GM08714 (cell line): ENCODE results near the gene ING2.
A peak's percentile ranks its signal among the peaks of the same experiment; 100 is the strongest.

Experiments
- H3K4me3 ChIP-seq: fragments of 200-500 bp; sonication (Bioruptor generic); 2 replicates; pipeline ENCODE4 v1.5.1; 2014; ENCODE audit warnings: mild to moderate bottlenecking, low read length, inconsistent platforms
- ZNF274 ChIP-seq: IDR thresholded peaks from 2 replicates; pipeline ENCODE4 v1.6.1; 2012; ENCODE audit warnings: mild to moderate bottlenecking, low read depth, low read length

ING2 gene

DNA sequence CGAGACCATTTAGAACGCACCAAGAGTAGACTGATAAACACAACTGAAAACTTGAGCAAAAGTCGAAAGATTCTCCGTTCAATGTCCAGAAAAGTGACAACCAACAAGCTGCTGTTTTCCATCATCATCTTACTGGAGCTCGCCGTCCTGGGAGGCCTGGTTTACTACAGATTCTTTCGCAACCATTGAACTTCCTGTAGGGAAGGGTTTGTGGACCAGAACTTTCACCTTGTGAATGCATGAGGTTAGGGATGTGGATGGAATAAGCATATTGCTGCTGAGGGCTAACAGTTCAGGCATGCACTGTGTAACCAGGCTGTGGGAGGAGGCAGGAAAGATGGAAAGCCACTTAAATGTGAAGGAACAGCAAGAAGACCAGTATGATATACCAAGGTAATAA is 20.9 kb upstream of the ING2 start:
- H3K4me3 ChIP-seq, result no peak overlapping the region
- TF ChIP-seq ZNF274, result no peak

DNA sequence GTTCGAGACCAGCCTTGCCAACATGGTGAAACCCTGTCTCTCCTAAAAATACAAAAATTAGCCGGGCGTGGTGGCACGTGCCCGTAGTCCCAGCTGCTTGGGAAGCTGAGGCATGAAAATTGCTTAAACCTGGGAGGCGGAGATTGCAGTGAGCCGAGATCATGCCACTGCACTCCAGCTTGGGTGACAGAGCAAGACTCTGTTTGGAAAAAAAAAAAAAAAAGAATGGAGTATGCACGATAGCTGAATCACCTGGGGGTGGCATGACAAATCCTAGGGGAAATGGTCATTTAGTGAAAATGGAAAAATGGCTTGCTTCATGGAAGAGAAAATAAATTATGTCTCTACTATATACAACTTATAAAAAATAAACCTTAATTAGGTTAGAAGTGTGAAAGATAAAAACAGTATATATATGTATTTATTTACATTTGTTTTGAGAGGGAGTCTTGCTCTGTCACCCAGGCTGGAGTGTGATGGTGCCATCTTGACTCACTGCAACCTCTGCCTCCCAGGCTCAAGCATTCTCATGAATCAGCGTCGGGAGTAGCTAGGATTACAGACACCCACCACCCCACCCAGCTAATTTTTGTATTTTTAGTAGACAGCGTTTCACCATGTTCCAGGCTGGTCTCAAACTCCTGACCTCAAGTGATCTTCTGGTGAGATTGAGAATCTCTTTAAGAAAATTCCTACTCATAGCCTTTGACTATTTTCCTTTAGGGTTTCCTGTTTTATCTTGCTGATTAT is 19.3 kb upstream of the ING2 start:
- TF ChIP-seq ZNF274, result no peak
- H3K4me3 ChIP-seq, result no peak overlapping the region

DNA sequence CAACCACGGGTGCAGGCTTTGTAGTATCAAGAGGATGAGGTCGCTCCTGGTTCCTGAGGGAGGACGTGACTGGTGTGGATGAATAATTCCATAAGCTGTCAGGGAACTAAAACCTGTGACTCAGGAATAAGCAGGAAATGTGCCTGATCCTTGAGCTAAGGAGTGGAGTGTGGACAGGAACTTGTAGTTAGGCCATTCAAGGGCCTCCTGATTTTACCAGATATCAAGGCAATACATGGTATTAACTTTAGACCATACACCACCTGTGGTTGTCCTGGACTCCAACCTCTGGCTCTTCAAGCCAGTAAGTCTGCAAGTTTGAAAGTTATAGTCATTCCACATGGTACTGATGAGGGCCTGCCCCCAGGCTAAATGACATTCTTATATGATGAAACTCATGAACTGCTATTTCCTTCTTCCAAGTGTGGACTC is 12.1 kb upstream of the ING2 start:
- no peak for TF ChIP-seq ZNF274
- H3K4me3 ChIP-seq, result no peak overlapping the region

DNA sequence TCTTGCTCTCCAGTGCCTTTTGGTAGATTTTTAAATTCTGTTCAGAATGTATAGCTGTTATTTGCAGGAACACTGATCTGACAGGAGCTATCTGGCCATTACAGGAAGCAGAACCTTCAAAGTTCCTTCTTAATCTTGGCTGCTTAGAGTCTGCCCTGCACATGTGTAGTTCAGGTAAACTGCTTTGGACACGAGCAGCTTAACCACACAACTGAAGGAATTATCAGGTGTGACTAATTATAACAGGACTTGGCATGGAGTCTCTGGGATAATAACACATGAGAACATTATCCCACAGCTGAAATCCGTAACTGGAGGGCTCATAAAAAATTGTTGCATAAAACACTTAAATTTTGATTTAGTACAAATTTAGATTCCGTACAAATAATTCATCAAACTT is 11.6 kb upstream of the ING2 start:
- H3K4me3 ChIP-seq, result no peak overlapping the region
- no peak for TF ChIP-seq ZNF274

DNA sequence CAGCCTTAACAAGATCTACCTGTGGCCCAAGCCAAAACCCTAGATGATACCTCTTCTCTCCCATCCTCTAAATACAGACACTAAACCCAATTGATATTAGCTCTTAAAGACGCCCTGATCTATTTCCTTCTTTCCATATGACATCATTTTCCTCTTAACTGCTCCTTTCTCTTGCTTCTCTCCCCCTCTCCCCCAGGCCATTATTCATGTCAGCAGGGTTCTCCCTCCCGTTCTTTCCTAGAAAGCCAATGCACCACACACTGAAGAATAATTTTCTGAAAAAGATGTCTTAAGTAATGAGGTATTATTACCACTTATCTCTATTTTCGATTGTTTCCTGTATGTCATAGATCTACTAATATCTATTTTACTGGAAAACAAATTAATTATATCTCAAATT is 9.7 kb upstream of the ING2 start:
- H3K4me3 ChIP-seq, result no peak overlapping the region
- no peak for TF ChIP-seq ZNF274

DNA sequence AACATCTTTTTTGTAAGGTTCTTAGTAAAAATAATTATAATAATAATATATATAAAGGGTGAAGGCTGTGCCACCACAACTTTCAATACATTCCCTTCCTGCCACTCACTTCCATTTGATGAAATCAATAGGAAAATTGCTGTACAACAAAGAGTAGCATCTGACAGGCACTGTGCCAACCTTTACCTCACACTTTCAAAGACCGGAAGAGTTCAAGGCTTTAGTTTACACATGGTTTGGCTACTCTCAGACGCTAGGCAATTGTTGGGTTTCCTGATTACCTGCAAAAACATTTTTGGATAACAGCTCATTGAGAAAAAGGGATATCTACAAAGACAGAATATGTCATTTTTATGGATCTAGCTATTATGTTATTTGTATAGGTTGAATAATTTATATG is 5.5 kb upstream of the ING2 start:
- no peak for TF ChIP-seq ZNF274
- no peak overlapping the region for H3K4me3 ChIP-seq

DNA sequence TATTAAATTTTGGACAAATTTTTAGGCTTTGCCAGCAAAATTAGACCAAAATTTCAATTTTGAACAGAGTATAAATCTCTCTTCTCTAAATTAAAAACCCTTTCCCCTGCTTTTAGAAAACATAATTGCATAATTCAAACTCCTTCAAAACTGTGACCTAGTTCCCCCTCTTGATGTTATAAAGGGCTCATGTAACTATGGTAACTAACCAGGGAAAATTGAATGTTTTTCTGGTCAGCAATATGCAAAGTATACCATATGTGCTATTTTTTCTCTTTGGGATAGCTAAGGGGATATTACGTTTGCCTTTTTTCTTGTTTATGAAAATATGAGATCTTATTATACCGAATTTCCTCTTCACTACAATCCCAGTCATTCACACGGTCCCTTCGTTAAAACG is 5.1 kb upstream of the ING2 start:
- TF ChIP-seq ZNF274, result no peak

DNA sequence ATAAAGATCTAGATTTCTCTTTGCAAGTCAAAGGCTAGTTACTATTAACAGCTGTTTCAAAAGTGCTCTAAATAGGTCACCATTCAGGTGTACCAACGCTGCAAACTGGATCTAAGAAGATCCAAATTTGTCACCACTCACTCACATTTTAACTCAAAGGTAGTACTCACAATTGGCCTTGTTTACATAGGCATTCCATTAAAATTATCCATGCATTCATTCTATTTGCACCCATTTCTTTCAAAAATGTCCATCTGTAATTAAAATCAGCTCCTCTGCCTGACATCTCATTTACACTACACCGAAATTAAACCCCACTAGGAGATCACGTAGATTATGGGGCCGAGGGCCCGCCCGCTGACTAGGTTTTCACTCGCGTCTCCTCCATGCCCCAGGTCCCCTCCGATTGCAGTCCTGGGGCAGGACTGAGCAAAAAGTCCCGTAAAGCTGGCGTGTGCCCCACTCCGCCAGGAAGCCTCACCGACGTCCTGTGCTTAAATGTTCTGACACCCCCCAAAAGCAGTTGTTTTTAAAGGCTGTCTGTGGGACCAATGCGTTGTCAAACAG is 1.3 kb upstream of the ING2 start:
- peak overlapping the region; percentile 80 for H3K4me3 ChIP-seq
- no peak for TF ChIP-seq ZNF274

More for the DNA sequence above, 5.1 kb upstream of the ING2 start:
- H3K4me3 ChIP-seq, result no peak overlapping the region

DNA sequence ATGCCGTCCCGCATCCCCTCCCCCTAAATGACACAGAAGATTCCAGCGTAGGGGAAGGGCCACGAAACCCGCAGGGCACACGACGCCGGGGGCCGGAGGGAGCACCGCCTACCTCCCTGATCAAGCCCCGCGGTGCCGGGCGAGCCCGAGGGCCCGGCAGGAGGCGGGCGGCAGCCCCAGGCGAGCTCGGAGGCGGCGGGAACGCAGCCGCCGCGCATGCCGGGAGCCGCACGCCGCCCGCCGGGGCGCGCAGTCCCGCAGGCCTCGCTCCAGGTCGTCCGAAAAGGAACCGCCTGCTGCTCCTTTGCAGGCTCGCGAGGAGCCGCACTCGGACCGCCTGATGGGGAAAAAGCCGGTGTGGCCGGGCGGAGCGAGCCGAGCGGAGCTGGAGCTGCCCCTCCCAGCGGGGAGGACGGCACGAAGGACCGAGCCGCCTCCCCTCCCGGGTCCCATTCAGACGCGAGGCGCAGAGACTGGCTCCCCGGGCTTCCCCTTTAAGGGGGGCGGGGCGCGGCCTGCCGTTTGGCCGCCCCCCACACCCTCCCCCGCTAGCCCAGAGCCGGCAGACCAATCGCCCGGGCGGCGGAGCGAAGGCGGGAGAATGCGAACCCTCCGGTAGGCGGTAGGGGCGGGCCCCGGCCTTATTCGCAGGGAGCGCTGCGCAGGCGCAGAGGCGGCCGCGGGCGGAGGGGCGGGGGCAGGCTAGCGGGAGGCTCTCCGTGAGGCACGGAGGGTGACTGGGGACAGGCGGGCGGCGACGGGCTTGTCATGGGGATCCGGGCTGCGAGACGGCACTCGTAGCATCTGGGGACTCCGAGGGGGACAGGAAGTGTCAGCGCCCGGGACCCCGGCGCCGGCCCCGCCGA is 561 bp upstream of the ING2 start:
- H3K4me3 ChIP-seq, result peak overlapping the region; percentile 84
- TF ChIP-seq ZNF274, result no peak

DNA sequence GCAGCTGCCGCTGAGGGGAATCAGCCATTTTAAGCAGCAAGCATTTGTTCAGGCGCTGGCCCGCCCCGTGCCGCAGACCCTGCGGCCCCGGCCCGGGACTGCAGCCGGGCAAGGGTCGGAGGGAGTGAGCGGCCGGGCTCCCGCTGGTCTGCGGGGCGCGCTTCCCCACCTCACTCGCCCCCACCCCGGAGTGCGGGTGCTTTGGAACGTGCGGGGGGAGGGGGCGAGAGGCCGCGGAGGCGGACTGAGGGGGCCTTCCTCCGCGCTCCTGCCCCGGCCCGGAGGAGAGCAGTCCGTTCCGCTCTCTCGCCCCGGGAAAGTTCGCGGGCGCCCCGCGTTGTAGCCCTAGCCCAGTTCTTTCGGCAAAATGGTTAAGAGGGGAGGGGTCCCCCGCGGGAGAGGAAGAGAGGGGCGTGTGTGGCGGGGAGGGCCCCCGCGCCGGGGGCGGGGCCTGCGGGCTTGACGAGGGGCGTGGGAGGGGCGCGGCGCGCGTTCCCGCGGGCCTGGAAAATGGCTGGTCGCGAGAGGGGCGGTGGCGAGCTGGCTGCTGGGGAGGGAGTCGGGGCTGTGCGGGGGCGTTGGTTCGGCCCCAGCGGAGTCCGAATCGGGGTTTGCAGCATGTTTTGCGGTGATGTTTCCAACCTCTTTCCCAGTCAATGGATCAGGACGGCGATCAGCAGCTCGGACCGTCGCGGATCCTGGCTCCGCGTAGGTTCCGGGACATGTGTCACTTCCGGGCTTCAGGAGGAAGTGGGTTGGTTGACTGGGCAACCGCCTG is 942 bp downstream of the ING2 start:
- no peak for TF ChIP-seq ZNF274
- H3K4me3 ChIP-seq, result peak overlapping the region; percentile 84

DNA sequence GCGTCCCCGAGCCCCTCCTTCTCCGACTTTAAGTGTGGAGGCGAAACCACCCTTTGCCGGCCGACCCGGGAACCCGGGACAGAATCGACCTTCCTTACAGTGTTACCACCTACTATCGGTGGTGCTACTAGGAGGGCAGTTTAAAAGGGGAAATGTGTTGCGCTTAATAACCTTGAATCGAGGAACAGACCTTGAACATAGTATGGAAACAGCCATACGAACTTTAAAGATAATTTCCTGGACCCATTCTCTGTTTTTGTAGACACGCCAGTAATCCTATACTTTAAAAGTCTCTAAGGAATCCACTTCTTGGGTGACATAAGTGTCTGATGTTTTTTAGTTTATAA is 1.5 kb downstream of the ING2 start:
- no peak for TF ChIP-seq ZNF274
- peak overlapping the region; percentile 84 for H3K4me3 ChIP-seq

DNA sequence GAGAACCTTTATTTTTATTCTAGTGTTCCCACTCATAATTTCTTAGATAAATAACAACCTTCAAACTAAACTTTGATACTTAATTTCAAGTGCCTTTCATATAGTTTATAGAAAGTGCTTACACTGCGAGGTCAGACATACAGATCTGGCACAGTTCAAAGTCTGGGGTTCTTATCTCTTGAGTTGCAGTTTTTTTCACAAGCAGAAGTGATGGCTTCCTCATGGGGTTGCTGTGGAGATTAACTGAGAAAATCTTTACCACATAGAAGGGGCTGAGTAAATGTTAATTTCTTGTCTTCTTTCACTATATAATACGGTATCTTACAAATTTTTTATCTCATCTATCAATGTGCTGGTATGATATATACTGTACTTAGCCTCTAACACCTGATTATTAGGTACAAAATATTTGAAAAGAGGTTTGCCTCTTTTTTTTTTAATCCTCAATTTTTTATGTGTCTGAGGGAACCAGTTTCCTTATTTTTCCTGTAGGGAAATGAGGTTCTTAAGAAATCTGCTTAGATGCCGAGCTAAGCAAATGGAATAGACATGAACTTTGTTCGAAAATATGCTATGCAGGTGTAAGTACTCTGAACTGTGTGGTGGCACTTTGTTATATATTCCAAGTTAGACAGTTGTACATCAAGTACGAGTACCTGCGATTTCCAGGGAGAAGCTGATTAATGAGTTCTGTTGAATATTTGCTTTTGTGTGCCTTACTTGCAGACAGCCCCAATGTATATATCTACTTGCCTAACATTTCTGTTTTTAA is 3.3 kb downstream of the ING2 start:
- TF ChIP-seq ZNF274, result no peak
- no peak overlapping the region for H3K4me3 ChIP-seq

DNA sequence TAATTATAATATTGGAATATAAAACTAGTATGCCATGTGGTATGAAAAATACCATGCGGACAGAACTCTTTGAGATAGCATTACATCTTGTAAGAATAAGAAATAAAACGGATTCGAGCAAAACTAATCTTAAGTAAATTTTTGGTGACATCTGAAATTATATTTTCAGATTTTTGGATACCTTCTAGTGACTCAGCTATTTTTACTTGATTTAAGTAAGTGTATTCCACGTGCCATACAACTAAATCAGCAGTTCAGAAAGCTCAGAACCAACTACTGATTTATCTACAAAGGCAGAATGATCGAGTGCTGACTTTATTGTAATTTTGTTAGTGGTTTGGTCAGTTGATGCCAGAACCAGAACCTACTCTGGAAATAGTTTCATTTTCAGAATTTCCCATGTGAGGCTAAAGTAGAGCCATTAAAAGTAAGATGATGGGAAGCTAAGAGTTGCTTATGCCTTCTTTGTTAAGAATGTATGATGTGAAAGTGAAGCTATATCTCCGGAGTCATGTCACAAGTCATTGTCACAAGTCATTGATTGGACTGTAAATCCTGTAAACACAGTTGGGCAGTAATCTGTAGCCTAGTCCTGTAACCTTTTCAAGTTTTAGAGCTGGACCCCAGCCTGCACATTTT is 4.0 kb downstream of the ING2 start:
- H3K4me3 ChIP-seq, result no peak overlapping the region
- no peak for TF ChIP-seq ZNF274

DNA sequence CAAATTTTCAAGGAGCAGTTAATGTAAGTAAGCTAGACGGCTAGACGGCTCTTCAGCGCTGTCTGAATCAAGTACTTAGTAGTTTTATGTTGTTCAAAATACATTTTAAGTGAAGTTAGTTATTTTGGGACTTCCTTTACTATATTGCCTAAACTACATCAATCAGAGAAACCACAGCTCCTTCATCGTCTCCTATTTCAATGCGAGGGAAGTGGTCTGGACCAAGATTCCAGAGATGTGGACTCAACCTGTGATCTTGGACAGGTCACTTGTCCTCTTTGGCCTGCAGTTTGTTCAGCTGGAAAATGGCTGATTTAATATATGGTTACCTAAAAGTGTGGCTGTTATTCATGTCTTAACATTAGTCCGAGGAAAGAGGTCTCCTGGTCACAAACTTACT is 10.6 kb downstream of the ING2 start:
- TF ChIP-seq ZNF274, result no peak
- no peak overlapping the region for H3K4me3 ChIP-seq
